Mesothelial cell of epicardium (in vitro differentiated cells): ENCODE measurements around the gene MYO1D. TPM values are rescaled to one million over a fixed set of nuclear protein-coding genes. Genes with fewer than 3 reads are reported as not detected.
"Not testable (repeated sequence)": the region's sequence is repeated elsewhere in the genome, so short reads cannot be mapped to it uniquely, and the experiment has no call there.

Experiments
- DNase-seq, 2 experiments: peaks; one replicate each; pipeline ENCODE4 v3.0.0; 2021; ENCODE audit warnings: low spot score in 2 of 2; ENCODE audit not compliant: unreplicated experiment in 2 of 2
- H3K27ac Mint-ChIP-seq: 2 replicates; pipeline ENCODE4 v1.8.0; 2021; ENCODE audit warnings: mixed read lengths
- H3K27me3 Mint-ChIP-seq: 2 replicates; pipeline ENCODE4 v1.8.0; 2021; ENCODE audit warnings: low read depth, mixed read lengths
- H3K36me3 Mint-ChIP-seq: 2 replicates; pipeline ENCODE4 v1.8.0; 2021; ENCODE audit warnings: mixed read lengths
- H3K4me1 Mint-ChIP-seq: 2 replicates; pipeline ENCODE4 v1.8.0; 2021; ENCODE audit warnings: mixed read lengths
- H3K4me3 Mint-ChIP-seq: 2 replicates; pipeline ENCODE4 v1.8.0; 2021; ENCODE audit warnings: mild to moderate bottlenecking, moderate library complexity, mixed read lengths
- H3K9me3 Mint-ChIP-seq: 2 replicates; pipeline ENCODE4 v1.8.0; 2021; ENCODE audit warnings: mixed read lengths
- total RNA-seq: library from RNA; stranded (reverse); gene quantifications from 3 replicates; pipeline ENCODE4 v1.2.1, GENCODE V29; 2021
- TF ChIP-seq, protein P1 (sequence below): fragments of 200-600 bp; sonication (generic); IDR thresholded peaks from one replicate; pipeline ENCODE4 v1.5.0; 2021; ENCODE audit warnings: antibody characterized with exemption; ENCODE audit not compliant: unreplicated experiment

The MYO1D gene
- total RNA-seq, 1 donor from 2014 or later, result 48.6 TPM

- H3K27ac Mint-ChIP-seq, result no peak overlapping the region
- no peak overlapping the region for H3K4me3 Mint-ChIP-seq
- no peaks in the 10 kb centered on the region for H3K9me3 Mint-ChIP-seq
- H3K4me1 Mint-ChIP-seq, result peaks cover 4% of the 10 kb centered on the region
- H3K27me3 Mint-ChIP-seq, result no peaks in the 10 kb centered on the region
- no peak for DNase-seq
- TF ChIP-seq, protein P1, sequence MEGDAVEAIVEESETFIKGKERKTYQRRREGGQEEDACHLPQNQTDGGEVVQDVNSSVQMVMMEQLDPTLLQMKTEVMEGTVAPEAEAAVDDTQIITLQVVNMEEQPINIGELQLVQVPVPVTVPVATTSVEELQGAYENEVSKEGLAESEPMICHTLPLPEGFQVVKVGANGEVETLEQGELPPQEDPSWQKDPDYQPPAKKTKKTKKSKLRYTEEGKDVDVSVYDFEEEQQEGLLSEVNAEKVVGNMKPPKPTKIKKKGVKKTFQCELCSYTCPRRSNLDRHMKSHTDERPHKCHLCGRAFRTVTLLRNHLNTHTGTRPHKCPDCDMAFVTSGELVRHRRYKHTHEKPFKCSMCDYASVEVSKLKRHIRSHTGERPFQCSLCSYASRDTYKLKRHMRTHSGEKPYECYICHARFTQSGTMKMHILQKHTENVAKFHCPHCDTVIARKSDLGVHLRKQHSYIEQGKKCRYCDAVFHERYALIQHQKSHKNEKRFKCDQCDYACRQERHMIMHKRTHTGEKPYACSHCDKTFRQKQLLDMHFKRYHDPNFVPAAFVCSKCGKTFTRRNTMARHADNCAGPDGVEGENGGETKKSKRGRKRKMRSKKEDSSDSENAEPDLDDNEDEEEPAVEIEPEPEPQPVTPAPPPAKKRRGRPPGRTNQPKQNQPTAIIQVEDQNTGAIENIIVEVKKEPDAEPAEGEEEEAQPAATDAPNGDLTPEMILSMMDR, result no peak
- peaks cover 8% of the 10 kb centered on the region for H3K36me3 Mint-ChIP-seq
Measured at GRCh38 chr17:32529604-32530003, 347.3 kb downstream of the MYO1D start.

DNA sequence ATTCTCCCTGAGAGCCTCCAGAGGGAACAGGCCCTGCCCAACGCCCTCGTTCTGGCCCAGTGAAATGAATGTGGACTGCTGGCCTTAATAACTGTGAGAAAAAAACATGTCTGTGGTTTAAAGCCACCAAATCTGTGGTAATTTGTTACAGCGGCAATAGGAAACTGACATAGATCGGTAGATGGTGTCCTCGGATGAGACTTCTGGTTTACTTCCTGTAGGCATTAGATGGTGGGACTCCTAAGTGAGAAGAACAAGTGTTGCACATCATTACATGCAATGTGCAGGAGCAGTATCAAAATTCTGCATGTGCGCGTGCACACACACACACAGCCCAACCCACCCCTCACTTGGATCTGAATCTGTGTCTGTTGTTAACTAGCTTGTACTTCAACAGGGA lies 348.1 kb downstream of the MYO1D start:
- H3K27ac Mint-ChIP-seq, result no peak overlapping the region

DNA sequence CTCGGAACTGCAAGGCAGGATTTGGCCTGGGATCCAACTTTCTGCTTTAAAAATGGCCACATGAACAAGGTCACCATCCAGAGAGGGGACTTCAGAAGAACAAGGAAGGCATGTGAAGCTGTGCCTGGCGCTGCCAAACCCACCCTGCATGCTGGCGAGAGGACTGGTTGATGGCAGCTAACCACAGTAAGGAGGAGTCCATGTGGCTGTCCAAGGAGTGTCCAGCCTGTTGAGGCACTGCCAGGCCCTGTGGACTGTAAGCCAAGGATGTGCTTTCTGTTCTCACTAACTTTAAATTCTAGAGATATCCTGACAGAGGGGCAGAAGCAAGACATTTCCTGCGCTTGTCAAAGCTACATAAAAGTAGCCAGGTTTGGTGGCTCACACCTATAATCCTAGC lies 349.8 kb downstream of the MYO1D start:
- Mint-ChIP-seq H3K9me3 (no peaks in the 10 kb centered on the region), H3K4me1 (peaks cover 13% of the 10 kb centered on the region), H3K27ac (no peak overlapping the region)

More for the DNA sequence above, 348.1 kb downstream of the MYO1D start:
- H3K4me3 Mint-ChIP-seq, result no peak overlapping the region
- DNase-seq, result no peak
- no peaks in the 10 kb centered on the region for H3K9me3 Mint-ChIP-seq
- TF ChIP-seq, protein P1, result no peak
- H3K36me3 Mint-ChIP-seq, result peaks cover 8% of the 10 kb centered on the region
- peaks cover 4% of the 10 kb centered on the region for H3K4me1 Mint-ChIP-seq
- H3K27me3 Mint-ChIP-seq, result no peaks in the 10 kb centered on the region

DNA sequence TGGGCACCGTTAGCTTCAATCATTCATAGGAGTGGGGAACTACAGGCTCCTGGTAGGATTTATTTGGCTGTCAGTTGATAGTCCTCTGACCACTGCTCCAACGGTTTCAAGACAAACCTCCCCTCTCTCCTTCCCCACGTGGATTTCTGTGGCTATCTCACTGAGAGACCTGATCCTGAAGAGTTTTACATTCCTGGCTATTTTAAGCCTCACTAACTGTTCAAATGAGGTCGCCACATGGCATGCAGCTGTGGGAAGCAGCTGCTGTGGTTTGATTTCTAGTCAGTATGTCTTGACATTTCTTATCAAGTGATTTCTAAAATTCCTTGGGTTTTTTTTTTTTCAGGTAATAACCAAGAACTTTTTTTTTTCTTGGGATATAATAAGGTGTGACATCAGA lies 351.8 kb downstream of the MYO1D start:
- peaks cover 22% of the 10 kb centered on the region for H3K4me1 Mint-ChIP-seq
- DNase-seq, result no peak
- peaks cover 6% of the 10 kb centered on the region for H3K36me3 Mint-ChIP-seq
- no peaks in the 10 kb centered on the region for H3K9me3 Mint-ChIP-seq
- no peaks in the 10 kb centered on the region for H3K27me3 Mint-ChIP-seq
- H3K27ac Mint-ChIP-seq, result no peak overlapping the region
- H3K4me3 Mint-ChIP-seq, result no peak overlapping the region
- TF ChIP-seq, protein P1, result no peak

More for the DNA sequence above, 349.8 kb downstream of the MYO1D start:
- Mint-ChIP-seq H3K4me3 (no peak overlapping the region), H3K27me3 (no peaks in the 10 kb centered on the region), H3K36me3 (peaks cover 8% of the 10 kb centered on the region)
- TF ChIP-seq, protein P1, result no peak
- DNase-seq, result no peak

GRCh38 chr17:32524553-32524880 lies 352.4 kb downstream of the MYO1D start:
- H3K4me3 Mint-ChIP-seq, H3K27ac Mint-ChIP-seq, H3K9me3 Mint-ChIP-seq, H3K36me3 Mint-ChIP-seq, H3K27me3 Mint-ChIP-seq, DNase-seq: not testable (repeated sequence)
- peaks cover 28% of the 10 kb centered on the region for H3K4me1 Mint-ChIP-seq

GRCh38 chr17:32523827-32524552 lies 352.9 kb downstream of the MYO1D start:
- Mint-ChIP-seq H3K36me3 (peaks cover 6% of the 10 kb centered on the region), H3K4me1 (peaks cover 29% of the 10 kb centered on the region), H3K4me3 (no peak overlapping the region), H3K27ac (no peak overlapping the region), H3K27me3 (no peaks in the 10 kb centered on the region), H3K9me3 (no peaks in the 10 kb centered on the region)
- no peak for DNase-seq
- TF ChIP-seq, protein P1, result no peak
